Stimulated activated CD4-positive, alpha-beta T cell treated with anti-CD3 and anti-CD28 coated beads, TNF-alpha, amount 100 ng/mL, for 1 hour (primary cell): ENCODE results near the gene ACSL5.

Experiments used
- DNase-seq, 3 donors: peaks; one replicate each; pipeline ENCODE4 v3.0.0-alpha.2; 2020; ENCODE audit warnings: low read depth in 3 of 3, low spot score in 1 of 3

The ACSL5 gene

GRCh38 chr10:112373912-112374338 is at the start of gene ACSL5:
Gene ACSL5, plus strand, starts transcription at chr10:112374116. Its CDS starts 20,831 bp downstream, at chr10:112394947.
- no peak for DNase-seq

- no peak for DNase-seq
Measured at GRCh38 chr10:112327678-112328077, 46.2 kb upstream of the ACSL5 start.

GRCh38 chr10:112330162-112330561 is 43.8 kb upstream of the ACSL5 start:
- no peak for DNase-seq

GRCh38 chr10:112330607-112331160 is 43.2 kb upstream of the ACSL5 start:
- DNase-seq, result no peak

- DNase-seq, result no peak
Measured at GRCh38 chr10:112332022-112332421, 41.9 kb upstream of the ACSL5 start.

GRCh38 chr10:112332509-112333228 is 41.2 kb upstream of the ACSL5 start:
- no peak for DNase-seq

- DNase-seq, result no peak
Measured at GRCh38 chr10:112333452-112333851, 40.5 kb upstream of the ACSL5 start.

GRCh38 chr10:112335111-112335867 is 38.6 kb upstream of the ACSL5 start:
- no peak for DNase-seq

GRCh38 chr10:112335868-112336265 is 38.0 kb upstream of the ACSL5 start:
- DNase-seq, result no peak

GRCh38 chr10:112336556-112337201 is 37.2 kb upstream of the ACSL5 start:
- no peak for DNase-seq

- DNase-seq, result no peak
Measured at GRCh38 chr10:112338957-112339356, 35.0 kb upstream of the ACSL5 start.

- no peak for DNase-seq
Measured at GRCh38 chr10:112340601-112341000, 33.3 kb upstream of the ACSL5 start.

GRCh38 chr10:112343056-112343806 is 30.7 kb upstream of the ACSL5 start:
- DNase-seq, result no peak

GRCh38 chr10:112344261-112344660 is 29.7 kb upstream of the ACSL5 start:
- no peak for DNase-seq

GRCh38 chr10:112345202-112345601 is 28.7 kb upstream of the ACSL5 start:
- DNase-seq, result no peak

GRCh38 chr10:112345743-112346142 is 28.2 kb upstream of the ACSL5 start:
- DNase-seq, result no peak

GRCh38 chr10:112346774-112347173 is 27.1 kb upstream of the ACSL5 start:
- no peak for DNase-seq

- DNase-seq, result no peak
Measured at GRCh38 chr10:112347709-112348671, 25.9 kb upstream of the ACSL5 start.

- DNase-seq, result no peak
Measured at GRCh38 chr10:112348759-112349158, 25.2 kb upstream of the ACSL5 start.
